HepG2 (cell line): ENCODE measurements around the gene SLC26A5. TPM values are rescaled to one million over a fixed set of nuclear protein-coding genes. Genes with fewer than 3 reads are reported as not detected.

Experiments used
- ATAC-seq: fragments of 200-7000 bp; cut with Tn5 transposase; 3 replicates; pipeline ENCODE4 v1.9.1; 2020; ENCODE audit warnings: mild to moderate bottlenecking, moderate library complexity
- BruUV-seq: library from RNA; stranded (reverse); fragments of 400-500 nt; replicated peaks from 2 replicates; lab custom pipeline; 2021; lab: Mats Ljungman, UMichigan
- CTCF ChIA-PET: fragments of 300-600 bp; formaldehyde crosslinking; extraction: SDS; loops from one replicate; lab custom pipeline; 2021; ENCODE audit warnings: low total read pairs, inconsistent platforms, low intra/inter-chr PET ratio; lab: Yijun Ruan, JAX
- POLR2A ChIA-PET: fragments of 350-600 bp; sonication (Branson Sonifier 250); formaldehyde crosslinking; loops from one replicate; lab custom pipeline; 2020; ENCODE audit warnings: antibody characterized with exemption, inconsistent platforms; lab: Yijun Ruan, JAX
- DNase-seq: peaks from one replicate; pipeline ENCODE4 v3.0.0-alpha.2; 2015; ENCODE audit warnings: low spot score
- FAIRE-seq: peaks from 3 replicates; lab custom pipeline; 2011; peaks lifted over from hg19 to GRCh38; lab: Jason Lieb, UNC
- H2AFZ ChIP-seq: one replicate; pipeline ENCODE4 v1.6.1; 2011; ENCODE audit warnings: low read length, inconsistent platforms
- H3K27ac ChIP-seq: fragments of 300-600 bp; 3 replicates; pipeline ENCODE4 v1.8.0; 2011; ENCODE audit warnings: mixed run types, mild to moderate bottlenecking, mixed read lengths, low read length, inconsistent platforms; ENCODE audit not compliant: insufficient read depth; ENCODE audit errors: extremely low read length
- H3K27me3 ChIP-seq, 2 experiments: fragments of 200-600 bp in 1 of 2; 2 replicates in 1 of 2; 3 replicates in 1 of 2; pipeline versions ENCODE4 v1.6.0 to v1.8.0; 2011; ENCODE audit warnings: low read length in 2 of 2, mild to moderate bottlenecking in 2 of 2, moderate library complexity in 2 of 2, inconsistent platforms in 1 of 2; ENCODE audit not compliant: insufficient read depth in 2 of 2, control insufficient read depth in 1 of 2
- H3K36me3 ChIP-seq, 2 experiments: fragments of 200-600 bp in 1 of 2; replicated peaks in 1 of 2; 2 replicates in 1 of 2; 3 replicates in 1 of 2; pipeline versions ENCODE4 v1.5.1 to v1.8.0; 2011; ENCODE audit warnings: low read length in 2 of 2, inconsistent platforms in 1 of 2; ENCODE audit not compliant: insufficient read depth in 2 of 2, control insufficient read depth in 1 of 2
- H3K4me1 ChIP-seq: 2 replicates; pipeline ENCODE4 v1.5.1; 2012; ENCODE audit warnings: low read length, inconsistent platforms; ENCODE audit not compliant: insufficient read depth
- H3K4me2 ChIP-seq: 2 replicates; pipeline ENCODE4 v1.6.0; 2011; ENCODE audit warnings: low read depth, low read length, inconsistent platforms
- H3K4me3 ChIP-seq, 3 experiments: fragments of 200-600 bp in 1 of 3; sonication (generic), shearing (Covaris generic) in 1 of 3; replicated peaks in 1 of 3; 2 replicates each; pipeline ENCODE4 v1.5.1; 2011 to 2016; ENCODE audit warnings: low read length in 3 of 3, inconsistent platforms in 2 of 3, low read depth in 2 of 3, mild to moderate bottlenecking in 2 of 3, control low read depth in 1 of 3, mixed read lengths in 1 of 3; ENCODE audit not compliant: insufficient read depth in 1 of 3
- H3K79me2 ChIP-seq: one replicate; pipeline ENCODE4 v1.6.1; 2011; ENCODE audit warnings: low read length, inconsistent platforms; ENCODE audit not compliant: insufficient read depth
- H3K9ac ChIP-seq: 2 replicates; pipeline ENCODE4 v1.6.0; 2011; ENCODE audit warnings: mild to moderate bottlenecking, low read depth, low read length, inconsistent platforms; ENCODE audit not compliant: insufficient read depth
- H3K9me3 ChIP-seq: 2 replicates; pipeline ENCODE4 v1.5.1; 2012; ENCODE audit warnings: mild to moderate bottlenecking, low read length
- H4K20me1 ChIP-seq: 2 replicates; pipeline ENCODE4 v1.6.0; 2011; ENCODE audit warnings: inconsistent platforms, mild to moderate bottlenecking, low read length, moderate library complexity; ENCODE audit not compliant: insufficient read depth
- FOXC1 ChIP-seq: sonication (generic); formaldehyde crosslinking; IDR thresholded peaks from 2 replicates; pipeline ENCODE4 v1.8.0; 2022; ENCODE audit warnings: mild to moderate bottlenecking, missing genetic modification reagents, borderline replicate concordance
- MTF2 ChIP-seq: sonication (generic); formaldehyde crosslinking; IDR thresholded peaks from 2 replicates; pipeline ENCODE4 v1.5.0; 2020; ENCODE audit warnings: missing genetic modification reagents, borderline replicate concordance
- SAFB2 ChIP-seq: sonication (generic); formaldehyde crosslinking; IDR thresholded peaks from 2 replicates; pipeline ENCODE4 v1.5.1; 2020; ENCODE audit warnings: missing genetic modification reagents, low read depth, mild to moderate bottlenecking, borderline replicate concordance
- ZBTB42 ChIP-seq: sonication (generic); formaldehyde crosslinking; IDR thresholded peaks from 2 replicates; pipeline ENCODE4 v1.5.0; 2020; ENCODE audit warnings: mild to moderate bottlenecking, missing genetic modification reagents
- ZNF777 ChIP-seq: sonication (generic); formaldehyde crosslinking; IDR thresholded peaks from 2 replicates; pipeline ENCODE4 v1.4.0; 2020; ENCODE audit warnings: missing genetic modification reagents
- WGBS: methylation state at CpG from one replicate; pipeline ENCODE4 v1.1.6; 2017; ENCODE audit warnings: low lambda C conversion rate; 5-methylcytosine and 5-hydroxymethylcytosine counted together
- in situ Hi-C: cut with HindIII; loops from 2 replicates; pipeline ENCODE4 v1.10.0; 2017; ENCODE audit warnings: low pct_unique_long_range_greater_than_20kb; ENCODE audit not compliant: extremely low pct_ligation_motif_present
- intact Hi-C: fragments of 100-400 bp; cut with micrococcal nuclease; formaldehyde crosslinking; loops from one replicate; pipeline ENCODE4 v1.10.0; 2022; ENCODE audit not compliant: unreplicated experiment
- polyA plus RNA-seq, 8 experiments: library from polyadenylated mRNA; depleted of rRNA in 3 of 8; stranded (reverse) in 7 of 8; unstranded in 1 of 8; fragments of >200 nt; fragmentation: Illumina TruSeq in 4 of 8; extraction: Trizol in 4 of 8; gene quantifications; 2 replicates each; pipeline versions ENCODE4 v1.2.1 to v1.2.3, GENCODE V29; 2011 to 2016; ENCODE audit warnings: low read depth in 4 of 8, missing spikeins in 1 of 8, mixed read lengths in 1 of 8; ENCODE audit not compliant: insufficient read depth in 1 of 8
- total RNA-seq, 5 experiments: library from RNA; depleted of rRNA; stranded (reverse); fragments of >200 nt; fragmentation: Illumina TruSeq; extraction: Trizol; gene quantifications; 2 replicates each; pipeline ENCODE4 v1.2.3, GENCODE V29; 2016; ENCODE audit warnings: low read depth in 1 of 5
- TF ChIP-seq, protein P1 (sequence below): sonication (generic); formaldehyde crosslinking; IDR thresholded peaks from 2 replicates; pipeline ENCODE4 v1.5.0; 2020; ENCODE audit warnings: mild to moderate bottlenecking, missing genetic modification reagents, borderline replicate concordance

Gene SLC26A5
- total and polyA plus RNA-seq, 2 of the 13 experiments (the other 11 are each of a cell fraction or from before 2014, with no cell fraction given): 0.08 to 0.11 TPM

DNA sequence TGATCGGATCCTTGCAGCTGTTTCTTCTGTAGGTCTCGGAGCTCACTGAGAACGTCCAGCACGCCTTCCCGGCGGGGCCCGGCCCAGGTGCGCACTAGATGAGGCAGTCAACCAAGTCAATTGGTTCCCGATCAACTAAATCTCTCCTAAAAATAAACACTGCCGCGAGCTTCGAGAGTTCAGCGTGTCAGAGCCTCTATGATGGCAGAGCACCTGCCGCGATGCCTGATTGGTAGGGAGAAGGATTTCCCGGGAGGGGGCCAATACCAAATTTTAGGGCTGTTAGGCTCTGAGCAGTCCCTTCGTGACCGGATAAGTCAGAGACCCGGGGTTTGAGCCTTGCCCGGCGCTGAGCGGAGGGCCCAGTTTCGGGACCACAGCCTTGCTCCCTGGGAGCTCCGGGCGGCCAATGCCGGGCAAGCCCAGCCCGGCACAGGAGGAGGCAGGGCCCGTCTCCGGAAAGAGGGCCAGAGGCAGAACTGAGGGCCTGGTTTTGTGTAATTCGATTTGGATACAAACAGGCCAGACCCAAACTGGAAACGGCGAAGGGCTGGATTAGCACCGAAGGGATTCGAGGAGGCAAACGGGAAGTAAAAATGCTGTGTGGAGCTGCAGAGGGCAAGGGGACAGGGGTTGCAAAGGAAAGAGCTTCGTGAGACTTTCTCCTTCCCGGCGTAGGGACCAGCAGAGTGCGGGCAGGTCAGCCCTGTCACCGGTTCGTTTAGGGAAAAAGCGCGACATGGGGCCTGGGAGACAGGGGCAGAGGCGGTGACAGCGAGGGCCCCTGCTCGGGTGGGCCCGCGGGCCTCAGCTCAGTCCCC, 569 bp downstream of the SLC26A5 start:
- Histone ChIP-seq H4K20me1 (no peaks in the 10 kb centered on the region), H3K27me3 (peaks cover 3 to 32% of the 10 kb centered on the region in 2 experiments; a peak in 4 of 5 replicates), H3K9ac (no peak overlapping the region), H3K4me2 (peak overlapping the region; percentile 74), H3K4me1 (peaks cover 20% of the 10 kb centered on the region), H3K36me3 (no peaks in the 10 kb centered on the region), H3K79me2 (no peaks in the 10 kb centered on the region), H2AFZ (no peak overlapping the region), H3K4me3 (peak overlapping the region; percentile 24 to 64 (median 28); a peak in 3 of 6 replicates), H3K27ac (no peak overlapping the region), H3K9me3 (no peaks in the 10 kb centered on the region)
- BruUV-seq: no TSS peak
- in situ Hi-C loops: loop anchor here (25.0 kb wide), 1 partner anchor 717 kb away; no protein-coding TSS in a partner anchor
- 0 out of 2 replicates have a peak, but pooled peaks have one; percentile 35 for TF ChIP-seq MTF2
- peak; percentile 58; the same call in 1 of the 2 replicates for TF ChIP-seq FOXC1
- TF ChIP-seq ZNF777 (CRISPR knock-in tag): no peak
- no peak for TF ChIP-seq ZBTB42 (CRISPR knock-in tag)
- TF ChIP-seq, protein P1, sequence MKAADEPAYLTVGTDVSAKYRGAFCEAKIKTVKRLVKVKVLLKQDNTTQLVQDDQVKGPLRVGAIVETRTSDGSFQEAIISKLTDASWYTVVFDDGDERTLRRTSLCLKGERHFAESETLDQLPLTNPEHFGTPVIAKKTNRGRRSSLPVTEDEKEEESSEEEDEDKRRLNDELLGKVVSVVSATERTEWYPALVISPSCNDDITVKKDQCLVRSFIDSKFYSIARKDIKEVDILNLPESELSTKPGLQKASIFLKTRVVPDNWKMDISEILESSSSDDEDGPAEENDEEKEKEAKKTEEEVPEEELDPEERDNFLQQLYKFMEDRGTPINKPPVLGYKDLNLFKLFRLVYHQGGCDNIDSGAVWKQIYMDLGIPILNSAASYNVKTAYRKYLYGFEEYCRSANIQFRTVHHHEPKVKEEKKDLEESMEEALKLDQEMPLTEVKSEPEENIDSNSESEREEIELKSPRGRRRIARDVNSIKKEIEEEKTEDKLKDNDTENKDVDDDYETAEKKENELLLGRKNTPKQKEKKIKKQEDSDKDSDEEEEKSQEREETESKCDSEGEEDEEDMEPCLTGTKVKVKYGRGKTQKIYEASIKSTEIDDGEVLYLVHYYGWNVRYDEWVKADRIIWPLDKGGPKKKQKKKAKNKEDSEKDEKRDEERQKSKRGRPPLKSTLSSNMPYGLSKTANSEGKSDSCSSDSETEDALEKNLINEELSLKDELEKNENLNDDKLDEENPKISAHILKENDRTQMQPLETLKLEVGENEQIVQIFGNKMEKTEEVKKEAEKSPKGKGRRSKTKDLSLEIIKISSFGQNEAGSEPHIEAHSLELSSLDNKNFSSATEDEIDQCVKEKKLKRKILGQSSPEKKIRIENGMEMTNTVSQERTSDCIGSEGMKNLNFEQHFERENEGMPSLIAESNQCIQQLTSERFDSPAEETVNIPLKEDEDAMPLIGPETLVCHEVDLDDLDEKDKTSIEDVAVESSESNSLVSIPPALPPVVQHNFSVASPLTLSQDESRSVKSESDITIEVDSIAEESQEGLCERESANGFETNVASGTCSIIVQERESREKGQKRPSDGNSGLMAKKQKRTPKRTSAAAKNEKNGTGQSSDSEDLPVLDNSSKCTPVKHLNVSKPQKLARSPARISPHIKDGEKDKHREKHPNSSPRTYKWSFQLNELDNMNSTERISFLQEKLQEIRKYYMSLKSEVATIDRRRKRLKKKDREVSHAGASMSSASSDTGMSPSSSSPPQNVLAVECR: 0 out of 2 replicates have a peak, but pooled peaks have one; percentile 17
- 0 out of 2 replicates have a peak, but pooled peaks have one; percentile 28 for TF ChIP-seq SAFB2 (CRISPR knock-in tag)
- DNase-seq (no peak), ATAC-seq (peak; percentile 55), FAIRE-seq (no peak)
- WGBS: 65% methylated on average over 27 of the region's 48 CpGs
- intact Hi-C loops: loop anchor here (10.0 kb wide), 1 partner anchor 709 kb away; no protein-coding TSS in a partner anchor
- ChIA-PET POLR2A (no interaction called here), CTCF (no interaction called here)
